Sciatic nerve (tissue), 2 donors: ENCODE data around the gene CRHR1. TPM values are rescaled to one million over a fixed set of nuclear protein-coding genes. Genes with fewer than 3 reads are reported as not detected.

Source experiments
- ATAC-seq: fragments of 200-7000 bp; cut with Tn5 transposase; one replicate; pipeline ENCODE4 v1.9.1; 2020; ENCODE audit warnings: mild to moderate bottlenecking, moderate library complexity
- DNase-seq: peaks from one replicate; pipeline ENCODE4 v3.0.0-alpha.2; 2020; ENCODE audit warnings: low spot score
- intact Hi-C: fragments of 100-400 bp; cut with DNase I; formaldehyde crosslinking; loops from one replicate; pipeline ENCODE4 v1.14.2; 2022
- total RNA-seq: library from RNA; stranded (reverse); fragmentation: NEBNext Ultra II Directional; extraction: Animal tissue kit (Norgen Biotek cat#: 25700); gene quantifications from one replicate; pipeline ENCODE4 v1.2.1, GENCODE V29; 2021
- donor health status: DM: no; HTN: no; CAD: no.
- donor health status: DM: no; HTN: no; CAD: no.

Gene CRHR1
- total RNA-seq, 1 donor from 2014 or later: 0.36 TPM

- ATAC-seq: no peak
- intact Hi-C loops: loop anchor here (10.0 kb wide), 1 partner anchor 72 kb away; no protein-coding TSS in a partner anchor
- DNase-seq: no peak
Measured at GRCh38 chr17:45756266-45756991, 27.7 kb upstream of the CRHR1 start.

- DNase-seq (no peak), ATAC-seq (no peak)
Measured at GRCh38 chr17:45757431-45758218, 26.5 kb upstream of the CRHR1 start.

GRCh38 chr17:45758544-45758943, 25.6 kb upstream of the CRHR1 start:
- DNase-seq (no peak), ATAC-seq (no peak)
- intact Hi-C loops: loop anchor here (10.0 kb wide), 1 partner anchor 74 kb away; no protein-coding TSS in a partner anchor

More at GRCh38 chr17:45757431-45758218, 26.5 kb upstream of the CRHR1 start:
- intact Hi-C loops: loop anchor here (10.0 kb wide), 1 partner anchor 73 kb away; no protein-coding TSS in a partner anchor

- ATAC-seq (no peak), DNase-seq (no peak)
- intact Hi-C loops: loop anchor here (10.0 kb wide), 1 partner anchor 75 kb away; no protein-coding TSS in a partner anchor
Measured at GRCh38 chr17:45759761-45760160, 24.4 kb upstream of the CRHR1 start.

GRCh38 chr17:45761957-45762565, 22.1 kb upstream of the CRHR1 start:
- intact Hi-C loops: no loop called here
- no peak for DNase-seq
- ATAC-seq: no peak

GRCh38 chr17:45763182-45763581, 20.9 kb upstream of the CRHR1 start:
- no peak for DNase-seq
- intact Hi-C loops: no loop called here

GRCh38 chr17:45764479-45764878, 19.6 kb upstream of the CRHR1 start:
- intact Hi-C loops: no loop called here
- DNase-seq (no peak), ATAC-seq (no peak)

More at GRCh38 chr17:45763182-45763581, 20.9 kb upstream of the CRHR1 start:
- ATAC-seq: no peak

GRCh38 chr17:45768000-45768399, 16.1 kb upstream of the CRHR1 start:
- DNase-seq (no peak), ATAC-seq (no peak)
- intact Hi-C loops: no loop called here

- no peak for ATAC-seq
- no peak for DNase-seq
- intact Hi-C loops: no loop called here
Measured at GRCh38 chr17:45770632-45771270, 13.4 kb upstream of the CRHR1 start.

- intact Hi-C loops: no loop called here
- DNase-seq (no peak), ATAC-seq (no peak)
Measured at GRCh38 chr17:45771271-45771959, 12.7 kb upstream of the CRHR1 start.

GRCh38 chr17:45775148-45775547, 9.0 kb upstream of the CRHR1 start:
- intact Hi-C loops: no loop called here
- DNase-seq (no peak), ATAC-seq (no peak)

GRCh38 chr17:45775576-45776011, 8.5 kb upstream of the CRHR1 start:
- DNase-seq: no peak
- ATAC-seq: no peak
- intact Hi-C loops: no loop called here

GRCh38 chr17:45776896-45777295, 7.2 kb upstream of the CRHR1 start:
- no peak for ATAC-seq
- DNase-seq: no peak
- intact Hi-C loops: no loop called here

GRCh38 chr17:45777388-45777787, 6.7 kb upstream of the CRHR1 start:
- intact Hi-C loops: no loop called here
- ATAC-seq (no peak), DNase-seq (no peak)

GRCh38 chr17:45780921-45781320, 3.2 kb upstream of the CRHR1 start:
- ATAC-seq: peak; percentile 6
- intact Hi-C loops: loop anchor here (2.0 kb wide), 1 partner anchor 20 kb away; no protein-coding TSS in a partner anchor
- DNase-seq: no peak

- intact Hi-C loops: no loop called here
- DNase-seq: no peak
- peak; percentile 53 for ATAC-seq
Measured at GRCh38 chr17:45782889-45783592, 1.1 kb upstream of the CRHR1 start.

GRCh38 chr17:45783593-45784292, 377 bp upstream of the CRHR1 start:
- DNase-seq (no peak), ATAC-seq (peak; percentile 37)
- intact Hi-C loops: no loop called here
